Mammary microvascular endothelial cell (primary cell): Measurements from ENCODE around the gene CHMP1A. TPM values are rescaled to one million over a fixed set of nuclear protein-coding genes. Genes with fewer than 3 reads are reported as not detected.

Experiments
- total RNA-seq: library from RNA; depleted of rRNA; stranded (reverse); fragments of >200 nt; gene quantifications from 2 replicates; pipeline ENCODE4 v1.2.3, GENCODE V29; 2015

Gene CHMP1A
- total RNA-seq = 99.0 and 119 TPM in 2 replicates

DNA sequence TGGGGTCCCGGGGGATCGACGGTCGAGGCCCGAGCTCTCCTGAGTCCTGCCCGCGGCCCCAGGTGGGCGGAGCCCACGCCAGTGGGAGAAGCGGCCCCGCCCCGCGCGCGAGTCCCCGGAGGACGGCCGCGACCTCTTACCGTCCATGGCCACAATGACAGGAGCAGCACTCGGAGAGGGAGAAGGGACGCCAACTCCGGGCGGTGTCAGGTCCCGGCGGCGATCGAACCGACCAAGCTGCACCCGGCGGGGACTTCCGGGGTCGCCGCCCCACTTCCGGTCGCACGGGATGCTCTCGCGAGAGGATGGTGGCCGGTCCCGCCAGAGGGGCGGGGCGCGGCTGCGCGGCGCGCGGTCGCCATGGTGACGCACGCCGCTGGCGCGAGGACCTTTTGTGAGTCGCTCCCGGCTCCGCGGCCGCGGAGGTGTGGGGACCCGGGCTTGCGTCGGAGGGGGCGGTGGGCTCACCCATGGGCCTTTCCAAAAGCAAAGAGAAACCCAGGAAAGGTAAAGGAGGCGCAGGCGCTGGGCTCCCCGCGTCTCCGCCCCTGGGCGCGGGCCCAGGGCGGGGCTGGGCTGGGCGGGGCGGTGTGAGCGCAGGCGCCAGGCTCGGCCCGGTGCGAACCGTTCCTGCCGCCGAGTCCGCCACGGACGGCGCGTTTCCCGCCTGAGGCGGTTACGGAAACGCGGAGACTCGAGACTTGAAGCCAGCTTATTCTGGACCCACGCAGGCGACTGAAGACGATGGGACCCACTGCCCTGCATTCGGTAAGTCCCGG lies at the start of gene CHMP1A, which contains the start of gene SPATA33:
TSS of gene CHMP1A (minus strand) at position 267 of the 779 bp plus-strand sequence. CDS start at position 147, 120 bp downstream.
TSS of gene SPATA33 (plus strand) at position 395 of the 779 bp plus-strand sequence. CDS start at position 471, 76 bp downstream.

DNA sequence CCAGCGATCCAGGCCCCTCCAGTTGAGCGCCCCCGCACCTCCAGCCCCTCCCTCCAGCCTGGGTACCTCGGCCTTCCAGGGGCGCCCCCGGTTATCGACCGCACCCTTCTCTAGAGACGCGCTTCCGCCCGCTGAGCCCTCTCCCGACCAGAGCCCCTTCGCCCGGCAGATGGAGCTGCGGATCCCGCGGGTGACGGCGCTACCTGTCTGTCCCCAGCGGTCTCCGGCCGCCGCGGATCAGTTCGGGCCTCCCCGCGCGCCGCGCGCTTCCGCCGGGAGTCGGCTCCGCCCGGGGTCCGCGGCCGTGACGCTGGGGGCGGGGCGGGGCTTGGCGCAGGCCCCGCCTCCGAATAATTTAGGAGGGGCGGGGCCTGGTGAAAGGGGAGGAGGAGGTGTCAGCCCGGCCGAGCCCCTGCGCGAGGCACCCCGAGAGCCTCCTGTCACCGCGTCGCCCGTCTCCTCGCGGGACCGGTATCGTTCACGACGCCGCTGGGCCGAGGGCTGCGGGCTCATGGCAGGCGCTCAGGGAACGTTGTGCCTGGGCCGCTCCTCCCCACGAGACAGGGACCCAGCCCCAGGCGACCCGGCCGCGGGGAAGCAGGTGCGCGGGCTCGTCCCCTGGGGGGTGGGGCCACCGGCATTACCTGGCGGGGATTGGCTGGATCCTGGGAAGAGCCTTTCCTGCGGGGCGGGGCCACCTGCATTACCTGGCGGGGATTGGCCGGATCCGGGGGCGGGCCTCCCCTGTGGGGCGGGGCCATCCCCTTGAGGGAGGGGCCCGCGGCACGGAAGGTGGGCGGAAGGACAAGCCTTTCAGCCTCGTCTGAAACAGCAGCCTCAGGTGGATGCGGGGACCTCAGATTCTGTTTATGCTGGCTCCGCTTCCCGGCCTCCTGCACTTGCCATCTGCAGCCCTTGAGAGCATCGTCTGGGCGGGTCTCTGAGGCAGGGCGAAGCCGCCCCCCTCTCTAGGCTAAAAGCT lies 44.2 kb upstream of the CHMP1A start, which contains the start of gene SPATA2L:
TSS of gene SPATA2L (minus strand) at position 281 of the 982 bp plus-strand sequence. CDS start 473 bp downstream, outside the sequence.

GRCh38 chr16:89686520-89687091 lies 29.1 kb upstream of the CHMP1A start, which contains the start of gene CDK10:
Gene CDK10 (plus strand): TSS chr16:89686689. CDS start chr16:89686711, 22 bp downstream.

DNA sequence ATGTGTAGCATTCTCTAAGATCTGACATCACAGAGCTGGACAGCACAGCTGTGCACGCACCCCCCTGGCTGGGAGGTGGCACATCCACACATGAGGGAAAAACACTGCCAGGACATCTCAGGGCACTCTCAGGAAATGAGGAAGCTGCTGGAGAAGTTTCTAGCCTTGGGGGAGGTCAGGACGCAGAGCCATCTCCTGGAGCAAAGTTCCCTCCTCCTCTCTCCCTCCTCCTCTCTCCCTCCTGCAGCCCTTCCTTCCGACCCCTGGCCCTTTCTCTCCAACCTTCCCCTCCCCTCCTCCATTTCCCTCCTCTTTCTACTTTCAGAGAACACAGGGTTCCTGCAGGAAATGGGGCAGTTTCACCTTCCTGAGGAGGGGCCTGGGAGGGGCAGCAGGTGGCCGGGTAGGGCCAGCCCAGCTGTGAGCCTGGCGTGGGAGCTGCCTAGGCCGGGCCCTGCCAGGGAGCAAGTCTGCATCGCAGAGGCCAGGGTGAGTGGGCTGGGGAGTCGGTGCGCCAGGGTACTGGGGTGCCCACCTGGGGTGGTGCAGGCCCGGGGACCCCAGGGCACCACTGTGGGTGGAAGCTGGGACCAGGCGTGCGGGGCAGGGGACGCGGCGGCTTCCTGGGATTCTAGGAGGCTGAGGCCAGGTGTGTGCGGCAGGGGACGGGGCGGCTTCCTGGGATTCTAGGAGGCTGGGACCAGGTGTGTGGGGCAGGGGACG lies 44.1 kb downstream of the CHMP1A start, which contains the start of gene DPEP1:
TSS of gene DPEP1 (plus strand) at position 412 of the 723 bp plus-strand sequence. CDS start 16,769 bp downstream, outside the sequence.

Other genes starting within 250 kb of the CHMP1A start
- gene ANKRD11, start 167.1 kb downstream of the CHMP1A start, total RNA-seq = 55.6 and 72.8 TPM in 2 replicates
- gene SPG7, start 149.3 kb downstream of the CHMP1A start, total RNA-seq = 144 and 177 TPM in 2 replicates
- 9,942 and 10,591 TPM in 2 replicates for gene RPL13, start 97.0 kb downstream of the CHMP1A start, total RNA-seq
- gene CPNE7, start 82.0 kb downstream of the CHMP1A start, total RNA-seq = 28.4 and 48.7 TPM in 2 replicates
- 0.13 TPM in 1 of 2 replicates, not detected in the other for gene DPEP1, start 44.1 kb downstream of the CHMP1A start, total RNA-seq
- gene SPATA33, start 128 bp upstream of the CHMP1A start, total RNA-seq = 2.9 and 4.7 TPM in 2 replicates
- 38.7 and 45.4 TPM in 2 replicates for gene CDK10, start 29.0 kb upstream of the CHMP1A start, total RNA-seq
- gene SPATA2L, start 44.0 kb upstream of the CHMP1A start, total RNA-seq = 12.9 and 15.8 TPM in 2 replicates
- 5.1 and 5.9 TPM in 2 replicates for gene VPS9D1, start 63.2 kb upstream of the CHMP1A start, total RNA-seq
- 15.3 and 23.1 TPM in 2 replicates for gene ZNF276, start 63.8 kb upstream of the CHMP1A start, total RNA-seq
- gene FANCA, start 158.9 kb upstream of the CHMP1A start, total RNA-seq = 18.7 and 22.3 TPM in 2 replicates
- gene SPIRE2, start 170.8 kb upstream of the CHMP1A start, total RNA-seq = 1.6 and 2.4 TPM in 2 replicates
- 130 and 132 TPM in 2 replicates for gene TCF25, start 215.9 kb upstream of the CHMP1A start, total RNA-seq